GM23338 (cell line): Measurements from ENCODE around the gene SIGLEC15. TPM values are rescaled to one million over a fixed set of nuclear protein-coding genes. Genes with fewer than 3 reads are reported as not detected.

Experiments
- ATAC-seq: fragments of 200-7000 bp; cut with Tn5 transposase; 3 replicates; pipeline ENCODE4 v1.9.1; 2020
- DNase-seq: peaks from one replicate; pipeline ENCODE4 v3.0.0-alpha.2; 2015; ENCODE audit warnings: low spot score
- H2AFZ ChIP-seq: fragments of 200-600 bp; sonication (generic); 2 replicates; pipeline ENCODE4 v1.8.0; 2016; ENCODE audit warnings: antibody characterized with exemption, mild to moderate bottlenecking, moderate library complexity
- H3F3A ChIP-seq: fragments of 200-600 bp; sonication (generic); replicated peaks from 2 replicates; pipeline ENCODE4 v1.8.0; 2017; ENCODE audit warnings: antibody characterized with exemption, mixed run types, low read depth
- H3K27ac ChIP-seq: fragments of 200-600 bp; sonication (generic); 2 replicates; pipeline ENCODE4 v1.6.1; 2016; ENCODE audit warnings: low read depth
- H3K27me3 ChIP-seq: fragments of 200-600 bp; sonication (generic); 2 replicates; pipeline ENCODE4 v1.8.0; 2016; ENCODE audit warnings: mild to moderate bottlenecking, mixed run types, moderate library complexity; ENCODE audit not compliant: insufficient read depth
- H3K36me3 ChIP-seq: fragments of 200-600 bp; sonication (generic); 2 replicates; pipeline ENCODE4 v1.8.0; 2016; ENCODE audit warnings: mild to moderate bottlenecking; ENCODE audit not compliant: insufficient read depth
- H3K4me1 ChIP-seq: fragments of 200-600 bp; sonication (generic); 2 replicates; pipeline ENCODE4 v1.8.0; 2016; ENCODE audit warnings: mild to moderate bottlenecking, moderate library complexity; ENCODE audit not compliant: insufficient read depth
- H3K4me2 ChIP-seq: fragments of 200-600 bp; sonication (generic); 2 replicates; pipeline ENCODE4 v1.7.1; 2017; ENCODE audit warnings: mixed run types
- H3K4me3 ChIP-seq: fragments of 200-600 bp; sonication (generic); 2 replicates; pipeline ENCODE4 v1.6.1; 2016; ENCODE audit warnings: mixed run types
- H3K79me2 ChIP-seq: fragments of 200-600 bp; sonication (generic); replicated peaks from 2 replicates; pipeline ENCODE4 v1.8.0; 2017; ENCODE audit warnings: mild to moderate bottlenecking; ENCODE audit not compliant: insufficient read depth
- H3K9me2 ChIP-seq: fragments of 200-600 bp; sonication (generic); 2 replicates; pipeline ENCODE4 v1.8.0; 2017; ENCODE audit not compliant: insufficient read depth
- H4K20me1 ChIP-seq: fragments of 200-600 bp; sonication (generic); replicated peaks from 2 replicates; pipeline ENCODE4 v1.8.0; 2017; ENCODE audit warnings: mild to moderate bottlenecking; ENCODE audit not compliant: insufficient read depth
- H3K27ac Mint-ChIP-seq: 2 replicates; pipeline ENCODE4 v1.8.0; 2020; ENCODE audit warnings: inconsistent platforms, mild to moderate bottlenecking, moderate library complexity, mixed read lengths
- H3K27me3 Mint-ChIP-seq: 3 replicates; pipeline ENCODE4 v1.8.0; 2022; ENCODE audit warnings: low read depth, mild to moderate bottlenecking, moderate library complexity, mixed read lengths, inconsistent platforms; ENCODE audit not compliant: insufficient read depth, poor library complexity
- H3K36me3 Mint-ChIP-seq: 3 replicates; pipeline ENCODE4 v1.8.0; 2021; ENCODE audit warnings: low read depth, mild to moderate bottlenecking, inconsistent platforms, moderate library complexity, mixed read lengths
- H3K4me1 Mint-ChIP-seq: 3 replicates; pipeline ENCODE4 v1.8.0; 2020; ENCODE audit warnings: mild to moderate bottlenecking, inconsistent platforms, mixed read lengths
- H3K4me3 Mint-ChIP-seq: 3 replicates; pipeline ENCODE4 v1.8.0; 2021; ENCODE audit warnings: moderate library complexity, mild to moderate bottlenecking, inconsistent platforms, mixed read lengths
- H3K9me3 Mint-ChIP-seq: 3 replicates; pipeline ENCODE4 v1.8.0; 2020; ENCODE audit warnings: moderate library complexity, mild to moderate bottlenecking, inconsistent platforms, mixed read lengths
- CREB1 ChIP-seq: fragments of 250-450 bp; sonication (Bioruptor Pico); IDR thresholded peaks from 2 replicates; pipeline ENCODE4 v1.5.0; 2020; ENCODE audit warnings: low read depth, mild to moderate bottlenecking, moderate library complexity
- CTCF ChIP-seq, 2 experiments: fragments of 200-600 bp in 1 of 2; sonication (generic) in 1 of 2; conservative IDR thresholded peaks; 2 replicates each; pipeline versions ENCODE4 v1.5.1 to v1.6.1; 2016 to 2017; ENCODE audit warnings: antibody characterized with exemption in 2 of 2, low read depth in 2 of 2, mild to moderate bottlenecking in 2 of 2, moderate library complexity in 1 of 2
- EZH2 ChIP-seq: fragments of 200-600 bp; sonication (generic); IDR thresholded peaks from one replicate; pipeline ENCODE4 v1.8.0; 2017; ENCODE audit warnings: antibody characterized with exemption, mild to moderate bottlenecking, low read depth; ENCODE audit not compliant: unreplicated experiment
- EZH2phosphoT487 ChIP-seq: fragments of 200-600 bp; sonication (generic); IDR thresholded peaks from one replicate; pipeline ENCODE4 v1.8.1; 2018; ENCODE audit warnings: antibody characterized with exemption; ENCODE audit not compliant: unreplicated experiment
- JUNB ChIP-seq: IDR thresholded peaks from one replicate; pipeline ENCODE4 v1.6.1; 2016; ENCODE audit warnings: antibody characterized with exemption; ENCODE audit not compliant: unreplicated experiment
- NANOG ChIP-seq: IDR thresholded peaks from 2 replicates; pipeline ENCODE4 v1.6.1; 2016; ENCODE audit warnings: antibody characterized with exemption, borderline replicate concordance
- POLR2AphosphoS5 ChIP-seq: IDR thresholded peaks from 2 replicates; pipeline ENCODE4 v1.6.1; 2016; ENCODE audit warnings: antibody characterized with exemption, low read depth
- ZNF114 ChIP-seq: fragments of 250-450 bp; sonication (Bioruptor Pico); IDR thresholded peaks from 2 replicates; pipeline ENCODE4 v1.5.0; 2020; ENCODE audit warnings: mild to moderate bottlenecking, moderate library complexity
- ZNF331 ChIP-seq: fragments of 250-450 bp; sonication (Bioruptor Pico); IDR thresholded peaks from 2 replicates; pipeline ENCODE4 v1.5.0; 2020; ENCODE audit warnings: low read depth, mild to moderate bottlenecking, moderate library complexity
- ZNF462 ChIP-seq: fragments of 250-450 bp; sonication (Bioruptor Pico); IDR thresholded peaks from 2 replicates; pipeline ENCODE4 v1.5.0; 2020; ENCODE audit warnings: mild to moderate bottlenecking, moderate library complexity
- polyA plus RNA-seq: library from polyadenylated mRNA; unstranded; fragments of >200 nt; fragmentation: Nextera tagmentation; extraction: Ambion mirVana; gene quantifications from 2 replicates; pipeline ENCODE4 v1.2.1, GENCODE V29; 2016
- total RNA-seq: library from RNA; depleted of rRNA; stranded (reverse); fragments of >200 nt; shearing (Covaris generic); gene quantifications from 2 replicates; pipeline ENCODE4 v1.2.3, GENCODE V29; 2014
- TF ChIP-seq, protein P1 (sequence below): IDR thresholded peaks from one replicate; pipeline ENCODE4 v1.6.1; 2018; ENCODE audit warnings: antibody characterized with exemption; ENCODE audit not compliant: unreplicated experiment

The SIGLEC15 gene
- total and polyA plus RNA-seq, 2 experiments from 2014 or later, result 0.29 TPM; not detected in 1

DNA sequence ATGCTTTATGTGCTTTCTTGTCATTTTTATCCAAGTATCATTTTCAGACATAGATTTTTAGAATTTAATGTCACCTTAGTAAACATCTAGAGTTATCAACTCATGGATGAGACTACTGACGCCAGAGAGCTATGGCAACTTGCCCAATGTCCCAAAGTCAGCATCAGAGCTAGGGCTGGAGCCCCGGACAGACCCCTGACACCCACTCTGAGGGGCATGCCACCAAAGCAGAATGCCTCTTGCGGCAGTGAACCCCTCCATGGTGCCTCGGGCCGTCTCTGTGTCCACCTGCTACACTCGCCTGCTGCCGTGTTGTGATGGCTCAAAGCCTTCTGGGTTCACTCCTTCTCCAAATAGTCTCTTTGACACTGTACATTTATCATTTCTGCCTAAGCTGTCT lies 5.4 kb downstream of the SIGLEC15 start (continued):
- TF ChIP-seq CTCF (conservative IDR thresholded peaks at IDR 0.05; ENCODE audit: low read depth in 2 of 2) (no peak), CREB1 (CRISPR knock-in tag) (no peak), ZNF114 (CRISPR knock-in tag) (no peak), EZH2 (no peak)

DNA sequence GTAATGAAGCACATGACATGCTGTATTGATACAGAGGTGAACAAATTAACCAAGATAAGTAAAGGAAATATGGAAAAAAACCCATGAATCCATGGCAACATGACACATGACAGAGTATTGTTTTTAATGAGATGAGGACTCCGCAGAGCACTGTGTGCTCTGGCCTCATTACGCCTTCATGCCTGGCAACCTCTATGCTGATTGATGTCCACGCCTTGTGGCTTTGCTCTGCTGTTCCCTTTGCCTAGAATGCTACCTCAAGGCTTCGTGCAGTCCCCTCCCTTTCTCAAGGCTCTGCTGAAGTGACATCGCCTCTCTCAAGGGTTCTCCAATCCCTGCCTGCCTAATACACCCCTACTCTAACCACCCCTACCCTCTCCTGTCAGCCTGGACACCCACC lies 8.4 kb downstream of the SIGLEC15 start:
- Histone ChIP-seq H3K36me3 (no peaks in the 10 kb centered on the region), H2AFZ (no peak overlapping the region), H3F3A (0 out of 2 replicates have a peak, but pooled peaks cover 4% of the 10 kb centered on the region), H3K79me2 (no peaks in the 10 kb centered on the region), H3K27me3 (peaks cover 24% of the 10 kb centered on the region), H3K4me1 (peaks cover 15% of the 10 kb centered on the region; the same call in 1 of the 2 replicates), H3K9me2 (no peaks in the 10 kb centered on the region), H3K4me2 (no peak overlapping the region), H3K4me3 (no peak overlapping the region), H3K27ac (no peak overlapping the region), H4K20me1 (no peaks in the 10 kb centered on the region)
- peaks cover 18% of the 10 kb centered on the region for H3K4me1 Mint-ChIP-seq
- H3K27me3 Mint-ChIP-seq, result peaks cover 14% of the 10 kb centered on the region
- ATAC-seq, result no peak
- H3K4me3 Mint-ChIP-seq, result no peak overlapping the region
- no peak overlapping the region for H3K27ac Mint-ChIP-seq
- H3K36me3 Mint-ChIP-seq, result no peaks in the 10 kb centered on the region
- H3K9me3 Mint-ChIP-seq, result no peaks in the 10 kb centered on the region
- no peak for DNase-seq
- TF ChIP-seq, protein P1, sequence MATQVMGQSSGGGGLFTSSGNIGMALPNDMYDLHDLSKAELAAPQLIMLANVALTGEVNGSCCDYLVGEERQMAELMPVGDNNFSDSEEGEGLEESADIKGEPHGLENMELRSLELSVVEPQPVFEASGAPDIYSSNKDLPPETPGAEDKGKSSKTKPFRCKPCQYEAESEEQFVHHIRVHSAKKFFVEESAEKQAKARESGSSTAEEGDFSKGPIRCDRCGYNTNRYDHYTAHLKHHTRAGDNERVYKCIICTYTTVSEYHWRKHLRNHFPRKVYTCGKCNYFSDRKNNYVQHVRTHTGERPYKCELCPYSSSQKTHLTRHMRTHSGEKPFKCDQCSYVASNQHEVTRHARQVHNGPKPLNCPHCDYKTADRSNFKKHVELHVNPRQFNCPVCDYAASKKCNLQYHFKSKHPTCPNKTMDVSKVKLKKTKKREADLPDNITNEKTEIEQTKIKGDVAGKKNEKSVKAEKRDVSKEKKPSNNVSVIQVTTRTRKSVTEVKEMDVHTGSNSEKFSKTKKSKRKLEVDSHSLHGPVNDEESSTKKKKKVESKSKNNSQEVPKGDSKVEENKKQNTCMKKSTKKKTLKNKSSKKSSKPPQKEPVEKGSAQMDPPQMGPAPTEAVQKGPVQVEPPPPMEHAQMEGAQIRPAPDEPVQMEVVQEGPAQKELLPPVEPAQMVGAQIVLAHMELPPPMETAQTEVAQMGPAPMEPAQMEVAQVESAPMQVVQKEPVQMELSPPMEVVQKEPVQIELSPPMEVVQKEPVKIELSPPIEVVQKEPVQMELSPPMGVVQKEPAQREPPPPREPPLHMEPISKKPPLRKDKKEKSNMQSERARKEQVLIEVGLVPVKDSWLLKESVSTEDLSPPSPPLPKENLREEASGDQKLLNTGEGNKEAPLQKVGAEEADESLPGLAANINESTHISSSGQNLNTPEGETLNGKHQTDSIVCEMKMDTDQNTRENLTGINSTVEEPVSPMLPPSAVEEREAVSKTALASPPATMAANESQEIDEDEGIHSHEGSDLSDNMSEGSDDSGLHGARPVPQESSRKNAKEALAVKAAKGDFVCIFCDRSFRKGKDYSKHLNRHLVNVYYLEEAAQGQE, result no peak
- TF ChIP-seq NANOG, result no peak
- no peak for TF ChIP-seq POLR2AphosphoS5
- no peak for TF ChIP-seq EZH2phosphoT487
- TF ChIP-seq ZNF114 (CRISPR knock-in tag), result no peak
- TF ChIP-seq ZNF462, result no peak
- no peak for TF ChIP-seq ZNF331 (CRISPR knock-in tag)
- no peak for TF ChIP-seq CREB1 (CRISPR knock-in tag)
- no peak for TF ChIP-seq EZH2
- no peak for TF ChIP-seq CTCF (conservative IDR thresholded peaks at IDR 0.05; ENCODE audit: low read depth in 2 of 2)
- no peak for TF ChIP-seq JUNB
